Endothelial cell (in vitro differentiated cells): Measurements from ENCODE around the gene GRM5. TPM values are rescaled to one million over a fixed set of nuclear protein-coding genes. Genes with fewer than 3 reads are reported as not detected.
"Not testable (repeated sequence)": the region's sequence is repeated elsewhere in the genome, so short reads cannot be mapped to it uniquely, and the experiment has no call there.

Experiments used
- DNase-seq: peaks from one replicate; pipeline ENCODE4 v3.0.0; 2021; ENCODE audit warnings: low spot score
- H3K27ac Mint-ChIP-seq: one replicate; pipeline ENCODE4 v1.8.0; 2021; ENCODE audit warnings: mixed read lengths, inconsistent platforms; ENCODE audit not compliant: unreplicated experiment
- H3K27me3 Mint-ChIP-seq: one replicate; pipeline ENCODE4 v1.8.0; 2021; ENCODE audit warnings: mild to moderate bottlenecking, moderate library complexity, mixed read lengths, inconsistent platforms; ENCODE audit not compliant: unreplicated experiment
- H3K36me3 Mint-ChIP-seq: one replicate; pipeline ENCODE4 v1.8.0; 2021; ENCODE audit warnings: mild to moderate bottlenecking, low read depth, mixed read lengths, inconsistent platforms; ENCODE audit not compliant: unreplicated experiment
- H3K4me1 Mint-ChIP-seq: one replicate; pipeline ENCODE4 v1.8.0; 2021; ENCODE audit warnings: mild to moderate bottlenecking, mixed read lengths, inconsistent platforms; ENCODE audit not compliant: unreplicated experiment
- H3K4me3 Mint-ChIP-seq: one replicate; pipeline ENCODE4 v1.8.0; 2021; ENCODE audit warnings: mild to moderate bottlenecking, mixed read lengths, inconsistent platforms; ENCODE audit not compliant: unreplicated experiment
- H3K9me3 Mint-ChIP-seq: one replicate; pipeline ENCODE4 v1.8.0; 2021; ENCODE audit warnings: mixed read lengths, inconsistent platforms; ENCODE audit not compliant: unreplicated experiment
- CTCF ChIP-seq: fragments of 200-600 bp; sonication (generic); IDR thresholded peaks from one replicate; pipeline ENCODE4 v1.5.0; 2021; ENCODE audit warnings: antibody characterized with exemption; ENCODE audit not compliant: unreplicated experiment
- total RNA-seq: library from RNA; stranded (reverse); fragmentation: NEBNext Ultra II Directional; extraction: Animal tissue kit (Norgen Biotek cat#: 25700); gene quantifications from one replicate; pipeline ENCODE4 v1.2.1, GENCODE V29; 2021; ENCODE audit not compliant: unreplicated experiment

Gene GRM5
- total RNA-seq, 1 donor from 2014 or later: 0.28 TPM

- H3K27ac Mint-ChIP-seq: no peak overlapping the region
Measured at GRCh38 chr11:88538098-88538497, 527.7 kb downstream of the GRM5 start.

GRCh38 chr11:88537613-88538012, 528.2 kb downstream of the GRM5 start:
- Mint-ChIP-seq H3K4me3 (no peak overlapping the region), H3K4me1 (no peaks in the 10 kb centered on the region), H3K27me3 (no peaks in the 10 kb centered on the region), H3K9me3 (no peaks in the 10 kb centered on the region), H3K36me3 (no peaks in the 10 kb centered on the region), H3K27ac (no peak overlapping the region)
- TF ChIP-seq CTCF: no peak
- DNase-seq: no peak

More at GRCh38 chr11:88538098-88538497, 527.7 kb downstream of the GRM5 start:
- no peak for TF ChIP-seq CTCF
- Mint-ChIP-seq H3K27me3 (no peaks in the 10 kb centered on the region), H3K4me1 (no peaks in the 10 kb centered on the region), H3K4me3 (no peak overlapping the region), H3K9me3 (no peaks in the 10 kb centered on the region), H3K36me3 (no peaks in the 10 kb centered on the region)
- no peak for DNase-seq

- Mint-ChIP-seq H3K9me3 (no peaks in the 10 kb centered on the region), H3K4me3 (no peak overlapping the region), H3K4me1 (no peaks in the 10 kb centered on the region), H3K27me3 (no peaks in the 10 kb centered on the region), H3K27ac (no peak overlapping the region), H3K36me3 (no peaks in the 10 kb centered on the region)
- TF ChIP-seq CTCF: no peak
- no peak for DNase-seq
Measured at GRCh38 chr11:88536616-88537265, 529.0 kb downstream of the GRM5 start.

GRCh38 chr11:88535916-88536547, 529.8 kb downstream of the GRM5 start:
- Mint-ChIP-seq H3K36me3 (no peaks in the 10 kb centered on the region), H3K27me3 (no peaks in the 10 kb centered on the region), H3K27ac (no peak overlapping the region), H3K9me3 (no peaks in the 10 kb centered on the region), H3K4me1 (no peaks in the 10 kb centered on the region), H3K4me3 (no peak overlapping the region)
- no peak for TF ChIP-seq CTCF
- DNase-seq: no peak

- DNase-seq: no peak
- Mint-ChIP-seq H3K9me3 (no peaks in the 10 kb centered on the region), H3K36me3 (no peaks in the 10 kb centered on the region), H3K27ac (no peak overlapping the region), H3K4me1 (no peaks in the 10 kb centered on the region), H3K27me3 (no peaks in the 10 kb centered on the region), H3K4me3 (no peak overlapping the region)
- no peak for TF ChIP-seq CTCF
Measured at GRCh38 chr11:88535266-88535665, 530.5 kb downstream of the GRM5 start.

- not testable (repeated sequence) for H3K9me3 Mint-ChIP-seq, H3K36me3 Mint-ChIP-seq, H3K4me3 Mint-ChIP-seq, H3K27me3 Mint-ChIP-seq, H3K27ac Mint-ChIP-seq, DNase-seq, H3K4me1 Mint-ChIP-seq
Measured at GRCh38 chr11:88534706-88535105, 531.1 kb downstream of the GRM5 start.
